SK-N-MC (cell line): ENCODE measurements around the gene ADISSP.

Source experiments
- DNase-seq: peaks from one replicate; pipeline ENCODE4 v3.0.0-alpha.2; 2011; ENCODE audit warnings: low read depth, low spot score
- H3K27ac ChIP-seq: fragments of 200-600 bp; sonication (generic); 2 replicates; pipeline ENCODE4 v1.5.1; 2016; ENCODE audit warnings: mixed run types
- H3K36me3 ChIP-seq: fragments of 200-600 bp; sonication (generic); 2 replicates; pipeline ENCODE4 v1.6.1; 2017; ENCODE audit warnings: antibody characterized with exemption, low read length, mixed read lengths; ENCODE audit not compliant: insufficient read depth
- H3K4me3 ChIP-seq: fragments of 200-600 bp; sonication (generic); 2 replicates; pipeline ENCODE4 v1.5.1; 2016
- H3K9ac ChIP-seq: fragments of 200-600 bp; sonication (generic); 2 replicates; pipeline ENCODE4 v1.8.0; 2017; ENCODE audit warnings: mixed run types, mixed read lengths; ENCODE audit not compliant: insufficient read length
- H3K9me3 ChIP-seq: fragments of 200-600 bp; sonication (generic); 2 replicates; pipeline ENCODE4 v1.6.1; 2017; ENCODE audit warnings: low read depth, mild to moderate bottlenecking, antibody characterized with exemption, low read length, moderate library complexity, mixed read lengths
- EZH2 ChIP-seq: fragments of 200-600 bp; sonication (generic); IDR thresholded peaks from one replicate; pipeline ENCODE4 v1.6.1; 2017; ENCODE audit warnings: antibody characterized with exemption
- FOXP2 ChIP-seq: optimal IDR thresholded peaks from 2 replicates; pipeline ENCODE3; 2011; ENCODE audit warnings: mild to moderate bottlenecking, moderate library complexity; ENCODE audit not compliant: insufficient read depth; ENCODE audit errors: extremely low read length, control extremely low read depth
- POLR2AphosphoS5 ChIP-seq: IDR thresholded peaks from 2 replicates; pipeline ENCODE4 v1.6.1; 2012; ENCODE audit warnings: mild to moderate bottlenecking, low read depth, low read length, borderline replicate concordance

The ADISSP gene

DNA sequence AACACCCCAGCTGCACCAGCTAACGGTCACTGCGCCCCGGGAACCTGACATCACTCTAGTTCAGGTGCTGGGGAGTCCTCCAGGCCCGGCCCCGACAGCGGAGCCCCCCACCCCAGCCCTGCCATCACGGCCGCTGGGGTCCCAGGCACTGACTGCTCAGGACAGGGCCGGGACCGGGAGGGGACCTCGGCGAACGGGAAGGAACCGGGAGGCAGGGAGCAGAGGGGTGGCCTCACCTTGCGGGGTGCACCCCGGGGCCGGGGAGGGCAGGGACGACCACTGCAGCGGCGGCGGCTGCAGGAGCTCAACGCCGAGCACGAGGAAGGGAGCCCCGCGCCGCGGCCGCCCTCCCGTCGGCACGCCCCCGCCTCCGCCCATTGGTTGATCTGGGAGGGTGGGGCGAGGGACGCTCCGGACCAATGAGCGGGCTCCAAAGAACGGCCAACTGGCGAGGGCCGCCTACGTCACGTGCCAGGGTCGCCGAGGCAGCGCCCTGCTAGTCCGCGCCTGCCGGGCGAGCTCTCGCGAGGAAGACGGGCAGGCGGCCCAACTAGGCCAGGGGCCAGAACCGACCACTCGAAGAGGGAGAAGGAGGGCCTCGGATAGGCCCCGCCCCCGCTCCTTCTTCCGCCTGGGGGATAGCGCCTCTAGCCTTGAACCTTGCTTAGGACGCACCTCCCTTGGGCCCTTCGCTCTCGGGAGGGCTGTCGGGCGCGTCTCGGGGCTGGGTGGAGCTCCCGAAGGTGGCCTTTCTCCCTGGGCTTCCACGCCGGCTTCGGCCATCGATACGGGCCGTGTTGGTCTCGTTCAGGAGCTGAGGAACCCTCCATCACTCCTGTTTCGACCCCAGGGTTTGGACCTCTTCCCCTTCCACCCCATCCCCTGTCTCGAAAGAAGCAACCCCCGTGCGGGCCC, at the start of gene ADISSP:
Gene ADISSP (minus strand): TSS at position 327 of the 915 bp plus-strand sequence. CDS start 7,653 bp downstream, outside the sequence.
- peak within 1 kb of the TSS; percentile 86 for H3K9ac ChIP-seq
- H3K9me3 ChIP-seq: no peaks in the 10 kb centered on the region
- H3K27ac ChIP-seq: peak within 1 kb of the TSS; percentile 61; the same call in 1 of the 2 replicates
- peak within 1 kb of the TSS; percentile 97 for H3K4me3 ChIP-seq
- TF ChIP-seq FOXP2 (no peak), EZH2 (no peak), POLR2AphosphoS5 (peak; percentile 87)
- DNase-seq: no peak
- no peaks in the 10 kb centered on the region for H3K36me3 ChIP-seq

DNA sequence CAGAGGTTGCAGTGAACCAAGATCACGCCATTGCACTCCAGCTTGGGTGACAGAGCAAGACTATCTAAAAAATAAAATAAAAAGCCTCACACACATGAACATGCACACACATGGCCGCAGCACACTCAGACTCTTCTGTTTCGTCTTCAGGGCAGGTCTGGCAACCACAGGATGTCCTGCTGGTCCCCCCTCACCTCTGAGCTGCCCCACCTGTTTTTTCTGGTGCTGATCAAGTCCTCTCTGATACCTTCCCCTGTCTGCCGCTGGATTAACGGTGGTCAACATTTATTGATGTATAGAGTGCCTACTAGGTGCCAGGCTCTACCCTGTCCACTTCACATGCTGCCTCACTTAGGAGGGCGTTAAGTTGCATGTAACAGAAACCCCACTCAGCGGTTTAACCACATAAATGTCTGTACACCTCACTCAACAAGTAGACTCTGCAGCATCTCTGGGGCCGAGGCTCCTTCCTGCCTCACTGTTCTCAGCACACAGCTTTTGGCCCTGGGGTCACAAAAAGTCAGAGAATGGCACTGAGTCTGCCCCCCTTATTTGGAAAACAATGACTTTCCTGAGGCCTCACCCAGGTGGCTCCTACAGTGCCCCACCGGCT, 48.3 kb upstream of the ADISSP start:
- H3K9me3 ChIP-seq: no peaks in the 10 kb centered on the region
- H3K4me3 ChIP-seq: no peak overlapping the region
- no peak overlapping the region for H3K9ac ChIP-seq
- no peak overlapping the region for H3K27ac ChIP-seq
- H3K36me3 ChIP-seq: no peaks in the 10 kb centered on the region
- no peak for DNase-seq
- no peak for TF ChIP-seq EZH2
- no peak for TF ChIP-seq POLR2AphosphoS5
- no peak for TF ChIP-seq FOXP2

DNA sequence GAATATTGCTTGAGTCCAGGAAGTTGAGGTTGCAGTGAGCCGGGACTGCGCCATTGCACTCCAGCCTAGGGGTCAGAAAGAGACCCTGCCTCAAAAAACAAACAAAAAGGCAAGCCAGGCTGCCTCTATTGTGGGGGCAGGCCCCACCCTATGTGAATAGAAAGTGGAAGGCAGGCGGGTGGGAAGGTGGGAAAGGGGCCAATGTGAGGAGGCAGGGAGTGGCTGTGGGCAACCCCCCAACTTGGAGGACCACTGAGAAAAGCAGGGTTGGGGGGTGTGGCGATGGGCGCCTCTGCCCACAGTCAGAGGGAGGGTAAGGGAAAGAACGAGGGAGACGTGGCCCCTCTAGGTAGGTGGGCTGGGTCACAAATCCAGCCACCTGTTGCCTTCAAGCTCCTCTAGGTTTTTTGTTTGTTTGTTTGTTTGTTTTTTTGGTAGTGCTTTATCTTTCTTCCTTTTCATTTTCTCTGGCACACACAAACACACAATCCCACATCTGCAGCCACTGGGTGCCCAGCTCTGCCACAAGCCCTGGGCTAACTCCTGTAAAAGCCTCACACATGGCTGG, 47.5 kb upstream of the ADISSP start:
- H3K4me3 ChIP-seq: no peak overlapping the region
- DNase-seq: no peak
- H3K9ac ChIP-seq: no peak overlapping the region
- no peak overlapping the region for H3K27ac ChIP-seq
- no peaks in the 10 kb centered on the region for H3K36me3 ChIP-seq
- TF ChIP-seq FOXP2 (no peak), EZH2 (no peak), POLR2AphosphoS5 (no peak)
- no peaks in the 10 kb centered on the region for H3K9me3 ChIP-seq

DNA sequence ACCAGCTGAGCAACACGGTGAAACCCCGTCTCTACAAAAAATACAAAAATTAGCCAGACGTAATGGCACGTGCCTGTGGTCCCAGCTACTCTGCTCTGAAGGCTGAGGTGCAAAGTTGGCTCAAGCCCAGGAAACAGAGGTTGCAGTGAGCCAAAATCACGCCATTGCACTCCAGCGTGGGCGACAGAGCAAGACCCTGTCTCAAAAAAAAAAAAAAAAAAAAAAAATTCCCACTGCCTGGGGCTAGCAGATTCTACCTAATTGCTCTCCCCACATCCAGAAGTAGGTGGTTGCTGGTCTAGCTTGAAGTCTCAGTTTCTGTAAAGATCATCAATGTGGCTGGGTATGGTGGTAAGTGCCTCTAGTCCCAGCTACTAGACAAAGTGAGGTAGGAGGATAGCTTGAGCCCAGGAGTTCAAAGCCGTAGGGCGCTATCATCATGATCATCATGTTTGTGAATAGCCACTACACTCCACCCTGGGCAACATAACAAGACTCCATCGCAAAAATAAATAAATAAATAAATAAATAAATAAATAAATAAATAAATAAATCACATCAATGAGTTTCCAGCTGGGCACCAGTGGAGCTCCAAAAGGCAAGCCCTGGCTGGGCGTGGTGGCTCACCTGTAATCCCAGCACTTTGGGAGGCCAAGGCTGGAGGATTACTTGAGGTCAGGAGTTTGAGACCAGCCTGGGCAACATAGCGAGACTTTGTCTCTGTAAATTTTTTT, 46.5 kb upstream of the ADISSP start:
- Histone ChIP-seq H3K9me3 (no peaks in the 10 kb centered on the region), H3K9ac (peak overlapping the region; percentile 26), H3K4me3 (no peak overlapping the region), H3K36me3 (no peaks in the 10 kb centered on the region), H3K27ac (peak overlapping the region; percentile 100)
- TF ChIP-seq FOXP2: no peak
- no peak for TF ChIP-seq POLR2AphosphoS5
- TF ChIP-seq EZH2: no peak
- DNase-seq: no peak

DNA sequence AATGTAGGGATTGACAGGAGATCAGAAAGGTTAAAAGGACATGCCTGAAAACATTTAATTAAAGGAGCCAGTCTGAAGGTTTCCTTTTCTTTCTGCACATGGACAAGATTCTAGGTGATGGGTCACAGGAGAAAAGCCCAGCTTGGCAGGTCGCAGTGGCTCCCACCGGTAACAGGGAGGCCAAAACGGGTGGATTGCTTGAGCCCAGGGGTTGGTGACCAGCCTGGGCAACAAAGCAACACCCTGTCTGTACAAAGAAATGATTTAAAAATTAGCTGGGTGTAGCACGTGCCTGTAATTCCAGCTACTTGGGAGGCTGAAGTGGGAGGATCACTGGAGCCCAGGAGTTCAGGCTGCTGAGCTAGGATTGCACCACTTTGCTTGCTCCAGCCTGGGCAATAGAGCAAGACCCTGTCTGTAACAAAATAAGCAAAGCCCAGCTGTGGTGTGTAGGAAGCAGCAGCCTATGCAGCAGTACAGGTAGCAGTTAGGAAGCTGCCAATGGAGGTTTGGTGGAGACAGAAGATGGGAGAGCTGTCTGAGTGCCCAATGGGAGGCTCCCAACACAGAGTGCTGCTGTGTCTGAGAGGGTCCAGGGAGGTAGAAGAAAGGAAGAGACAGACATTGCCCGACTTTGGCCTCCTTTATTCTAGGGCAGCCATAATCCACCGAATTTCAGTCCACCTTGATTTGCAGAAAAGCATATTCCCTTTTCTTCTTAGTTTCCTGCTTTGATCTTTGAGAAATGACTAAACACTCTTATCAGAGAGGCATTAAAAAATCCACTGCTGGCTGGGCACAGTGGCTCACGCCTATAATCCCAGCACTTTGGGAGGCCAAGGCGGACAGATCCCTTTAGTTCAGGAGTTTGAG, 45.7 kb upstream of the ADISSP start:
- Histone ChIP-seq H3K9me3 (no peaks in the 10 kb centered on the region), H3K27ac (peak overlapping the region; percentile 100), H3K4me3 (no peak overlapping the region), H3K36me3 (no peaks in the 10 kb centered on the region), H3K9ac (peak overlapping the region; percentile 26)
- no peak for TF ChIP-seq EZH2
- no peak for TF ChIP-seq FOXP2
- no peak for TF ChIP-seq POLR2AphosphoS5
- DNase-seq: no peak

DNA sequence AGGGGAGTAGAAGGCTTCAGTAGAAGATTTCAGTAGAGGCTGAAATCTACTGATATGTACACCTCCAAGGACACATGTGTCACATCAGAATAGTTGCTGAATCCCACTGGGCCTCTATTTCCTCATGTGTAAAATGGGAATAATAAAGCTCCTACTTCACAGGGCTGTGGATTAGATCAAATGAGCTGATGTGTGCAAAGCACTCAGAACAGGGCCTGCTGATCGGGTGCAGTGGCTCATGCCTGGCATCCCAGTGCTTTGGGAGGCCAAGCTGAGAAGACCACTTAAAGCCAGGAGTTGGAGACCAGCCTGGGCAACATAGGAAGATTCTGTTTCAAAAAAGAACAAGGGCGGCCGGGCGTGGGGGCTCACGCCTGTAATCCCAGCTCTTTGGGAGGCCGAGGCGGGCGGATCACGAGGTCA, 44.7 kb upstream of the ADISSP start:
- Histone ChIP-seq H3K9me3 (no peaks in the 10 kb centered on the region), H3K4me3 (peak overlapping the region; percentile 77), H3K36me3 (no peaks in the 10 kb centered on the region), H3K9ac (peak overlapping the region; percentile 55), H3K27ac (peak overlapping the region; percentile 100)
- no peak for DNase-seq
- TF ChIP-seq FOXP2 (no peak), EZH2 (no peak), POLR2AphosphoS5 (no peak)
